GM12801 (cell line): ENCODE results near the gene HAO1.

Source experiments
- TF ChIP-seq, protein P1 (sequence below): IDR thresholded peaks from one replicate; pipeline ENCODE4 v1.5.1; 2011; ENCODE audit warnings: control low read depth; ENCODE audit not compliant: insufficient read length; ENCODE audit errors: extremely low read depth

Gene HAO1

DNA sequence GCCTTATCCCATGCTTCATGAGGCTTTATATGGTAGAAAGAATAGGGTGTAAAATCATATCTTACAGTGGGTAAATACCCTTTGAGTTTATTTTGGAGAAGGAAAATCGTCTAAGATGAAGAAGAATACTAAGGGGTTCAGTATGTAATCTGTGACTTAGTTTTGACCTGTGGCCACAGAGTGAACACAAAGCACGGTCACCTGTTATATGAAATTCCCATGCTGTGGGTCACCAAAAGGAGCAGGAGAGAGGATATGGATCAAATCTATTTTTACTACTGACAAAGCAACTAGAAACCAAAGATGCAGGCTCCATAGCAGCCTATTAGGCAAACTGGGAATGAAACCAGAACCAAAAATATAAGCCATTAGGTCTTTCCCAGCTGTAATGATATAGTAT is 3.6 kb upstream of the HAO1 start:
- TF ChIP-seq, protein P1, sequence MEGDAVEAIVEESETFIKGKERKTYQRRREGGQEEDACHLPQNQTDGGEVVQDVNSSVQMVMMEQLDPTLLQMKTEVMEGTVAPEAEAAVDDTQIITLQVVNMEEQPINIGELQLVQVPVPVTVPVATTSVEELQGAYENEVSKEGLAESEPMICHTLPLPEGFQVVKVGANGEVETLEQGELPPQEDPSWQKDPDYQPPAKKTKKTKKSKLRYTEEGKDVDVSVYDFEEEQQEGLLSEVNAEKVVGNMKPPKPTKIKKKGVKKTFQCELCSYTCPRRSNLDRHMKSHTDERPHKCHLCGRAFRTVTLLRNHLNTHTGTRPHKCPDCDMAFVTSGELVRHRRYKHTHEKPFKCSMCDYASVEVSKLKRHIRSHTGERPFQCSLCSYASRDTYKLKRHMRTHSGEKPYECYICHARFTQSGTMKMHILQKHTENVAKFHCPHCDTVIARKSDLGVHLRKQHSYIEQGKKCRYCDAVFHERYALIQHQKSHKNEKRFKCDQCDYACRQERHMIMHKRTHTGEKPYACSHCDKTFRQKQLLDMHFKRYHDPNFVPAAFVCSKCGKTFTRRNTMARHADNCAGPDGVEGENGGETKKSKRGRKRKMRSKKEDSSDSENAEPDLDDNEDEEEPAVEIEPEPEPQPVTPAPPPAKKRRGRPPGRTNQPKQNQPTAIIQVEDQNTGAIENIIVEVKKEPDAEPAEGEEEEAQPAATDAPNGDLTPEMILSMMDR = no peak

DNA sequence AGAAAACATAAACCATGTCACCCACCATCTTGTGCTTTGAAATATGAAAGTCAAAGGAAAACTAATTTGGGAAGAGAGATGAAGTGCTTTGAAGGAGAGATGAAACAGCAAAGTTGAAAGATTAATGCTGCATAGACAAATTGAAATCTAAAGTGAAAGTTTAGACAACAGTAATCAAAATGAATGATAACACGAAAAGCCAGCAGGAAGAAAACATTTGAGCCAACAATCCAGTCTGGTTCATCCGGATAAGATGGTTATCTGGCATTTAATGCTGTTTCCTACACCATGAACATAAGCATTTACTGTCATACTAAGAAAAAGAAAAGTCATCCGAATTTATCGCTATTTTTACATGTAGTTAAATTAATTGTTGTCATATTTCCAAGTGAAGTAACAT is 595 bp downstream of the HAO1 start:
- TF ChIP-seq, protein P1 = no peak

DNA sequence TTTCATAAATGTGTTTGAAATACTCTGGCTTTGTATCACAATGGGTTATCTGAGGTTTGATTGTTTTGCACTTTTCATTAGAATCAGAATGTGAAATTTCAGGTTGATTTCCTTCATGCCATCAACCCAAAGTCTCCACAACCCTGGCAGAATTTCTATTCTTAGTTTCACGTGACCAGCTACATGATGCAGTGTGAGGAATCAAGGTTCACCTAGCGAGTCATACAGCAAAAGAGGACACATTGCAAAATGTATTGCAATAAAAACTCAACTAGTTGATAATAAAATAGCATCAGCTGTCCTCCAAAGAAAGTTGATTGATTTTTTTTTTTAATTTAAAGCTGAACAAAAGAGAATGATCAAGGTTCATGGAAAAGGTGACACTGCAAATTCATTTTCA is 2.2 kb downstream of the HAO1 start:
- TF ChIP-seq, protein P1 = no peak

DNA sequence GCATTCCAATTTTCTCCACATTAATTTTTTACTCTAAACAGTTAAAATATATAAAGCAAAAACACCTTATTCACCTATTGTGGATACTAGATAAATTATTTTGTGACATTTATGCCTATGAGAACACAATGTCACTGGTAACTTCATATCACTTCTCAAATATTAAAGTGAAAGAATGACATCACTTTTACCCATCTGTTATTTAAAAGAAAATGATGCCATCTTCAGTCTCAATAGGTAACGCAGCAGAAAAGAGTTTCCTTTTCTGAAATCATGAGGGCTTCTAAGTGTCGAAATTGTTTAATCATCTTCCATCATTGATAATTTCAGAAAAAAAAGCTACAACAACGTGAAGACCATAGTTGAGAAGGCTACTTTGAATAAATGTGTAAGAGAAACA is 2.9 kb downstream of the HAO1 start:
- TF ChIP-seq, protein P1 = no peak

DNA sequence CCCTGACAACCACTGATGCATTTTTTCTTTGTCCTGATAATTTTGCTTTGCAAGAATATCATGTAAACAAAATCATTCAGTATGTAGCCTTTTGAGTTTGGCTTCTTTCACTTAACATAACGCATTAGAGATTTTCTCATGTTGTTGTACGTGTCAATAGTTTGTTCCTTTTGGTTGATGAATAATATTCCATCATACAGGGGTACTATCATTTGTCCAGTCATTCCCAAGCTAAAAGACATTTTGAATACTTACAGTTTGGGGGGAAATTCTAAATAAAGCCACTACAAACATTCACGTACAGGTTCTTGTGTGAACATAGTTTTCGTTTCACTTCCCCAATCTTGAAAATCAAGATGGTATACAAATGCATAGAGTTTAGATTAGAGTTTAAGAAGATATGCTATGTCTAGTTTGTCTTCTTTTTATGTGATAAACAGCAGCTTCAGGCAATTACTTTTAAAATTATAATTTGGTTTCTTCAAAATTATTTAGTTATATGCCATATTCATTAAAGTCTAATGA is 5.2 kb downstream of the HAO1 start:
- TF ChIP-seq, protein P1 = no peak

DNA sequence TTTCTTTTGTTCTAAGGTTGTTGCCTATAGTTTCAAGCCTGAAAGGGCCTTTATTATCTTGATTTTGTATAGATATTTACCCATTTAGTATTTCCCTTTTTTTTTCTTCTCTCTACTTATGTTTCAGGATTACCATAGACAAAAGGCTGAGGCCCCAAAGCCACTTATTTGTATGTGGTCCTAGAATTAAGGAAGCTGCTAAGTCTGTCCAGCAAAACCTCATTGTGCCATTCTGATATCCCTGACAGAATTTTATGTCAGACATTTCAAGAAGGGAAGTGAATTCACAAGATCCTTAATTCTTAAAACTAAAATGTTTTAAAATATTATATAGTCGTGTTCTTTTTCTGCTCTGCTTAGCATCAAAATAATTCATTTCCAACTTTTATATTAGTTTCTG is 6.9 kb downstream of the HAO1 start:
- TF ChIP-seq, protein P1 = no peak

DNA sequence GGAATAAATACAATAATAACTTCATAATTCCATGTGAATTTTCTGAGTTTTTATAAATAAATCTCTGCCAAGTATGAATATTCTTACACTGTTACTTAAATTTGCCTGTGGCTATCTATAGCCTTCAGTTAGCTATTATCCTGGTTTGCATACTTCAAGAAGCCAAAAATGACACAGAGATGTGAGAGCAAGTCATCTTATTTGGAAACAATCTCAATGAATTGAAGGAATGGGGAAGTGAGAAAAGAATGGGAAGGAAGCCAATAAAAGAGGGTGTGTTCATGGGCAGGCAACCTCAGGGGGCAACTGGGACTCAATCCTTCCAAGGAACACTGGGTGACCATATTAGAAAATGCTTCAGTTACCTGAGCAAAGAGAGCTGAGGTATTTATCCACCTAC is 9.9 kb downstream of the HAO1 start:
- TF ChIP-seq, protein P1 = no peak

DNA sequence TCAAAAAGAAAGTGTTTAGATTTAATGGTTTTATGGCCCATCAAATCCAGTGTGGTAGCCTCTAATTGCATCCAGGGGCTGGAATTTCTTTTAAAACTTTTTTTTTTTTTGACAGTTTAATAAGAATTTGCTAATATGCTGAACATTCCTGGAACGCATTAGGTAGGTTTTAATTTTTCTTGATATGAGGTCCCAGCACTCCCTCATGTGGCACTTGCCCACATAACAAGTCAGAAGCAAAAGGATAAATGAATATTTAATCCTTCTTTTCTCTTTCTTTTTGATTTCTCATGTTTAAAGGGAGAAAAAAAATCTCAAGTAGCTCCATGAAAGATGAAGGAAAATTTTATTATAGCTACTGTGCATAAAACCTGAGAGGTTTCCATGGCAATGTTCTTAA is 13.5 kb downstream of the HAO1 start:
- TF ChIP-seq, protein P1 = no peak
